Prostate gland (tissue), 2 donors: Measurements from ENCODE around the gene DHRS2.

ENCODE experiments used
- CTCF ChIP-seq, 4 experiments: fragments of 200-600 bp in 2 of 4; fragments of 450-650 bp in 2 of 4; sonication (generic) in 2 of 4; IDR thresholded peaks; 1 replicate in 3 of 4; 2 replicates in 1 of 4; pipeline ENCODE4 v1.5.1; 2016 to 2019; ENCODE audit warnings: antibody characterized with exemption in 4 of 4, mild to moderate bottlenecking in 2 of 4, moderate library complexity in 2 of 4
- POLR2A ChIP-seq: fragments of 450-650 bp; IDR thresholded peaks from one replicate; pipeline ENCODE4 v1.6.1; 2016; ENCODE audit warnings: antibody characterized with exemption, mild to moderate bottlenecking
- POLR2AphosphoS5 ChIP-seq: sonication (generic); formaldehyde crosslinking; IDR thresholded peaks from one replicate; pipeline ENCODE4 v1.6.1; 2017; ENCODE audit warnings: antibody characterized with exemption

DNA sequence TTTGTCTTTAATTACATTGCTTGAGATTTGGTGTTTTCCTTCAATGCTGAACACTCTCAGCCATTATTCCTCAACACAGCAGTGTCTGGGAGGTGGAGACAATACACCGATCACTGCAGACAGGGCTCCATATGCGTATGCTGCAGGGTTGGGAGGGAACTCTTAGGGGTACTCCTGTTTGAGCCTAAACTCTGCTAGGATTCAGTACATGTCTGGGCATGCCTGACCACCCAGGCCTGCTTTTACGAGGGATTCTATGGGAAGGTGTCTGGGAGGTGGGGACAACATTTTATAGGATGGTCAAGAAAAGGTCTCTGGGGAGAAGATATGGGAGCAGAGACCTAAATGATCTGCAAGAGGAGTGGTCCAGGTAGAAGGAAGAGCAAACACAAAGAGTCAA is 34.3 kb downstream of the DHRS2 start:
- TF ChIP-seq CTCF (IDR thresholded peaks at IDR 0.05) (no peak), POLR2A (no peak), POLR2AphosphoS5 (no peak)
